HG02798 (cell line): Measurements from ENCODE around the gene OR5D16.
"Not testable (repeated sequence)": the region's sequence is repeated elsewhere in the genome, so short reads cannot be mapped to it uniquely, and the experiment has no call there.

ENCODE experiments used
- ATAC-seq: cut with Tn5 transposase; IDR thresholded peaks from one replicate; pipeline ENCODE4 v1.9.1; 2021; ENCODE audit warnings: mild to moderate bottlenecking; ENCODE audit not compliant: unreplicated experiment, poor library complexity

The OR5D16 gene

GRCh38 chr11:55838452-55838851 is at the start of gene OR5D16:
Gene OR5D16, plus strand, starts transcription at chr11:55838752. Its CDS starts 0 bp downstream, at chr11:55838752.
- no peak for ATAC-seq

DNA sequence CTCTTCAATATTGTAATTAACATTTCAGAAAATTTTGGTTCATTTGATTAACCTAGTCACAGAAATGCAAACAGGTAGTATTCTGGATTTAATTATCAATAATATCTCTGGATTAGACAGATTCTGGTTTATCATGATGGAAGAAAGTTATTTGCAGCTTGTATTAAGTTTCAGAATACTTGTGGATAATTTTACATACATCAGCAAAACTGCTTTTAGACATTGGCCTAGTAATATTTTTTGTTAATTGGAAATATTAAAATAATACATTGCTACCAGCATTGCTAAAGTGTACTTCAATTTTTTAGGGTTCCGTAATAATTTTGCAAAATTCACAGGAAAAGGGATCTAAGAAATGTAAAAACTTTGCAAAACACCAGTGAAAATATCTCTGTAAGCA is 46.9 kb upstream of the OR5D16 start:
- no peak for ATAC-seq

DNA sequence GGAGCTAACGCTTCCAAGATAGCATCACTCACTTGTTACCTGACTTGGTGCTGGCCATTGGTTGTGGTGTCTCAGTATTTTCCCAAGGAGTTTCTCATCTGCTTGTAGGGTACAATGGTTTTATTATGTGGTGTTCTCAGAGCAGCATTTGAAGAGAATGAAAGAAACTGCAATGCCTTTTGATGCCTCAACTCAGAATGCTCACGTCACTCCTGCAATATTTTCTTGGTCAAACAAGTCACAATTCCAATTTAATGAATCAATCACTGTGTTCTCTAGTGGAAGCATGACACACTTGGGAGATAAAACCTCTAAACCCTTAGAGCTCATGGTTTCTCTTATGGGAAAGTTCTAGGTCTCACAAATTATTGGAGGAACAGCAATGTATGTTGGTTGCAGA is 45.2 kb upstream of the OR5D16 start:
- no peak for ATAC-seq

DNA sequence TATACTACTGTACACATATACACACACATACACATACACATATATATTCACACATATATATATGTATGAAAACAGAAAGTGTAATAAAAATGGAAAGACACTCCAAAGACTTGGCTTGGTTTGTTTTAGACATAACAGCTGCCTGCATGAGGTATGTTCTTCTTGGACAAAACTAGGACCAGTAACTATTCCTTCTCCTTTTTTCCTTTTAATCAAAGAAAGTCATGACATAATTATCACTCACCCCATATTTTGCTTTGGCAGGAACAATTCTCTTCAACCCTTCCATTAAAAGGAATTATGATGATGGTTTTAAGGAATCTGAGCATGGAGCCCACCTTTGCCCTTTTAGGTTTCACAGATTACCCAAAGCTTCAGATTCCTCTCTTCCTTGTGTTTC is 43.3 kb upstream of the OR5D16 start, which contains the start of gene OR5D14:
OR5D14 (plus strand) TSS at position 301 of the 400 bp plus-strand sequence; CDS start at position 301, 0 bp downstream.
- ATAC-seq, result no peak

GRCh38 chr11:55806248-55806647 is 32.3 kb upstream of the OR5D16 start:
- ATAC-seq, result no peak

- no peak for ATAC-seq
Observed at GRCh38 chr11:55811067-55811466, 27.5 kb upstream of the OR5D16 start, which contains the start of gene OR5L1. Gene OR5L1, plus strand, starts transcription at chr11:55811367. Its CDS starts 100 bp downstream, at chr11:55811467.

GRCh38 chr11:55819330-55819729 is 19.2 kb upstream of the OR5D16 start, which contains the start of gene OR5D18:
Gene OR5D18, plus strand, starts transcription at chr11:55819630. Its CDS starts 0 bp downstream, at chr11:55819630.
- no peak for ATAC-seq

DNA sequence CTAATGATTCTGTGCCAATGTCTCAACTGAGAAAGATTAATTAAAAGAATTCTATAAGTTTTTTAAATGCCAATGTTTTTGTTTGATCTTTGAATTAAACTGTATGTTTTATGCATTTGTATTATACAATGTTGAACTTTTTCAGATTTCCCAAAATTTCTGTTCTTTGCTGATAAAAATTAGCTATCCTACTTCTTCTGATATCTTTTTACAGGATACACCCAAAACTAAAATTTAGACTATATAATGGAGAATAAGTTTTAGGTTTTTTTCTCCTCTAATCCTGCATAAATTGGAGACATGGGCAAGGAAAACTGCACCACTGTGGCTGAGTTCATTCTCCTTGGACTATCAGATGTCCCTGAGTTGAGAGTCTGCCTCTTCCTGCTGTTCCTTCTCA is 11.6 kb upstream of the OR5D16 start, which contains the start of gene OR5L2:
OR5L2 (plus strand) TSS at position 301 of the 400 bp plus-strand sequence; CDS start at position 301, 0 bp downstream.
- ATAC-seq, result no peak

GRCh38 chr11:55847453-55847852 is 8.9 kb downstream of the OR5D16 start:
- no peak for ATAC-seq

DNA sequence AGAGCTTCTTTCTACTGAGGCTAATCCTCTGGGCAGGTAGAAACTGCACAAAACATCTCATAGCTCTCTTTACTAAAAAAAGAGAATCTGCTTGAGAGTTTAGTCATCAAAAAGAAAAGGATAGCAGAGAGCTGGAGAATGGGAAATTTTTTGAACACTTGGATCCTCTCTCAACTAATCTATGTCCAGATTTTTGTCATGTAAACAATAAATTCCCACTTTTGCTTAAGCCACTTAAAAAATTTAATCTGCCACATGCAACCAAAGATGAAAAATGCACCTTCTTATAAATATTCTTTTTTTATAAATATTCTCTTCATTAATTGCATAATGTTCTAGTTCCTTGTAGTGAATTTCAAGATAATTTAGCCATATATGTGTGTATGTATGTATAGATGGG is 10.5 kb downstream of the OR5D16 start:
- ATAC-seq, result no peak

- ATAC-seq, result no peak
Observed at GRCh38 chr11:55852141-55852540, 13.6 kb downstream of the OR5D16 start.

- ATAC-seq, result no peak
Observed at GRCh38 chr11:55854704-55855103, 16.2 kb downstream of the OR5D16 start.

- ATAC-seq, result not testable (repeated sequence)
Observed at GRCh38 chr11:55867354-55867753, 28.8 kb downstream of the OR5D16 start.

DNA sequence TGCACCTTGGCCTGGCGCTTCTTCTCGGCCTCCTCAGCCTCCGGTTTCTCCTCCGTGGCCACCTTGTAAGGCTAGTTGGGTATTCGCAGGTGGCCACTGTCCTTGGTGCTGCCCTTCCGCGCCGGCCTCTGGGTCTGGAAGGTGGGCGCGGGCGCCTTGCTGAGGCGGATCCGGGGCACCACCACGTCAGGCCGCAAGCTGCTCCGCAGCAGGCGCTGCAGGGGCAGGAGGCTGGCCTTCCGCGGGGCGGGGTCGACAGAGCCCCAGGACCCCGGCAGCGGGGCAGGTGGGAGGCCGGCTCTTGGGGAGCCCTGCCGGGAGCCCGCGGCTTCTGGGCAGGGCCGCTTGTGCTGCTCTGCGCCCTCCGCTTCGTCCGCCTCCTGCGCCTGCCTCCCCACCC is 34.2 kb downstream of the OR5D16 start:
- ATAC-seq, result not testable (repeated sequence)

GRCh38 chr11:55873146-55873545 is 34.6 kb downstream of the OR5D16 start:
- not testable (repeated sequence) for ATAC-seq

DNA sequence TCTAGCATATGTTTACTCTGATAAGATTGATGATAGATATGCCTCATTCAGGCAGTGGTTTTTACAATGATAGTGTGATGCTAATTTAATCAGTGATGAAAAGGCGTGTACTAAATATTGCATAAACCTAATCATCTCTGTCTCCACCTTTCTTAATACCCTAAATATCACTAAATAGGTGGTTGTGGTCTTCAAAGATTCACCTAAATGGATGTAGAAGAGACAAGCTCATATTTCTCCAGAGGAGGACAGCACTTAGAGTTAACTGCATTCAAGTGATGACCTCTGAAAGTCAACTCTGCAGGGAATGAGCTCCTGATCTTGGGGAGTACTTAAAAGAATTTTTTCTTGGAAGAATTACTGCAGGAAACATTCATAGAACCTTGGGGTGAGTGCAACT is 44.4 kb downstream of the OR5D16 start, which contains the start of gene TRIM51:
TRIM51 (plus strand) TSS at position 301 of the 400 bp plus-strand sequence. CDS start 2,132 bp downstream, outside the sequence.
- ATAC-seq, result not testable (repeated sequence)

- not testable (repeated sequence) for ATAC-seq
Observed at GRCh38 chr11:55884995-55885394, 46.4 kb downstream of the OR5D16 start.

- ATAC-seq, result not testable (repeated sequence)
Observed at GRCh38 chr11:55885481-55885880, 46.9 kb downstream of the OR5D16 start.
